HL-60/S4 treated with retinoic acid at 250 ng/mL for 4 days and 3 days (cell line): ENCODE measurements around the gene NDUFA6.
"Not testable (repeated sequence)": the region's sequence is repeated elsewhere in the genome, so short reads cannot be mapped to it uniquely, and the experiment has no call there.

Experiments
- in situ Hi-C: fragments of 300-500 bp; cut with MboI; formaldehyde crosslinking; loops from 2 replicates; pipeline ENCODE4 v1.7.0; 2022; ENCODE audit warnings: low sequenced_read_pairs

The NDUFA6 gene

GRCh38 chr22:42072606-42073330 is 17.8 kb downstream of the NDUFA6 start:
- in situ Hi-C loops, result no loop called here

- in situ Hi-C loops, result not testable (repeated sequence)
Measured at GRCh38 chr22:42071508-42071907, 19.1 kb downstream of the NDUFA6 start.

DNA sequence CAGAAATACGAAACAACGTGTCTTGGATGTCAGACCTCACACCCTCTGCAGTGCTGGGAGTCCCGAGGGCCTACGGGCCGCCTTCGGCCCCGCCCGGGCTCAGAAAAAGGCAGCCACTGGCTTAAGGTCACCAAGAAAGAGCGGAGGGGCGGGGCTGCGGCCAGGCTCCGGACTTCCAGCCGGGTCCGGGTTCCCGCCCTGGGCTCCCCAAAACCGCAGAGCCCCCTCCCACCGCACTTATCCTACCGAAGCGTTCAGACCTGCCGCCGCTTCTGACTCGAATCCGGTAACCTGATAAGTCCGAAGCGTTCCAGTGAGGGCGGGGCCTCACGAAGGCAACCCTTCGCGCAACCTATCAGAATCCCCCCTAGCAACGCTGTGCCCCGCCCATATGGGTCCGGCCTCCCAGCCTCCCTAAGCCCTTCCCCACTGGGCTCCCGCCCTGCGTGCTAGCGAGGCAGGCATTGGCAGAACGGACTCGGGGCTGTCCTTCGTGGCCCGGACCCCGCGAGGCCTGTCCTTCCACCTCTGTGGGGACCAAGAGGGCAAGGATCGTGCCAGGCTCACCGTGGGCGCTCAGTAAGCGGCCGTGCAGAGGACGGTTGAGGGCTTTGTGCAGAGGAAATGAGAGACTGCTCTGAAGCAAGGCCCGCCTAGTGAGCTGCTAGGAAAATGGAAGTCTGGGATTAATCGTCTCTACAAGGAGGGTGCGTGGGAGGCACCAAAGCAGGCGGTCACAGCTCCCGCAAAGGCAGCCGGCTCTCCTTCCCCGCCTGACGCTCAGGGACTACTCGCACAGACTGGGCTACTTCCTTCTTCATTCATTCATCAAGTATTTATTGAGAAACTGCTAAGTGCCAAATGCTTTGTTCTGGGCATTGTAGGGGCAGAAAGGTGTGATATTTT is 19.8 kb downstream of the NDUFA6 start, which contains the start of gene NAGA:
NAGA (minus strand) TSS at position 296 of the 906 bp plus-strand sequence. CDS start 515 bp downstream, outside the sequence.
- in situ Hi-C loops, result no loop called here

GRCh38 chr22:42069801-42070516 is 20.6 kb downstream of the NDUFA6 start:
- in situ Hi-C loops, result no loop called here

- in situ Hi-C loops, result no loop called here
Measured at GRCh38 chr22:42068291-42068690, 22.3 kb downstream of the NDUFA6 start.

- in situ Hi-C loops, result no loop called here
Measured at GRCh38 chr22:42067671-42068251, 22.8 kb downstream of the NDUFA6 start.

DNA sequence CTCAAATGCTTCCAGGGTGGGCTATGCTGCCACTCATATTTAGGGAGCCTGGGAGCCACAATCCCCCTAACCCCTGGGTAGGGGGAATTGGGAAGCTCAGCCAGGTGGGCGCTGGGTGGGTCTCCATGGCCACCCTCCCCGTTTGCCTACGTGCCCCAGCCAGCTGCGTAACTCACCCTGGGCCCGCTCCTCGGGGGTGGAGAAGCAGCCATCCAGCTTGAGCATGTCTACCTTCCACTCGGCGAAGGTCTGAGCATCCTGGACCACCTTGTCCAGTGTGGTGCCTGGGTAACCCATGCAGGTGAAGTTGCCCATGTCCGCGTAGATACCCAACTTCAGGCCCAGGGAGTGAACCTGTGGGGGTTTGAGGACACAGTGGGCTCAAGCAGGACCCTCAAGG is 23.6 kb downstream of the NDUFA6 start:
- in situ Hi-C loops, result no loop called here

- in situ Hi-C loops, result no loop called here
Measured at GRCh38 chr22:42066126-42066761, 24.3 kb downstream of the NDUFA6 start.

DNA sequence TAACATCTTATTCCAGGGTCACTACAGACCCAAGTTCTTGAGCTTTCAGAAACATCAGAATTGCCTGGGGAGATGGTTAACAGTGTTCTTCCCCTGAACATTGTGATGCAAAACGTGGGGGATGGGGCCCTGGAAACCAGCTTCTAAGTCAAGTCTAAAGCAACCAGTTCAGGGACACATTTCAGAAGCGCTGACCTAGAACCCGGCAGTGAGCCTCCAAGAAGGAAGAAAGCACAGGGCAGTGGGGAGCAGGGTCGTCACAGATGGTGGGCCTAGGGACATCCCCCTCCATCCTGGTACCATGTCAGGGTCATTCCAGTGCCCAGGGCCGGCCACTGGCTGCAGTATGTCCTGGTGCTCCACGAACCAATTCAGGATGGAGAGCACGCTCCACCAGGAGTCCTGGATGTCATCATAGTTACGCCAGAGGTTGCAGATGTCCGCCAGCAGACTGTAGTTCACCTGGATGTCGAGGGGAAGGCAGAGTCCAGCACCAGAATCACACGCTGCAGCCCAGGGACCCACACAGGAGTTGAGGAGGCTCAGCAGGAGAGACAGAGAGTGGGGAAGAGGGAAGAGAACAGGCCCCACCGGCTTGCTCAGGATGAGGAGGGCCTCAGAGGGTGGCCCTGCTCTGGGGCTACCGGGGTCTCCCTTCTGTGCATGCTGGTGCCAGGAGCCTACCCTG is 25.0 kb downstream of the NDUFA6 start:
- in situ Hi-C loops, result no loop called here

GRCh38 chr22:42064629-42065028 is 25.9 kb downstream of the NDUFA6 start:
- in situ Hi-C loops, result no loop called here

GRCh38 chr22:42062506-42063170 is 27.9 kb downstream of the NDUFA6 start:
- in situ Hi-C loops, result no loop called here

DNA sequence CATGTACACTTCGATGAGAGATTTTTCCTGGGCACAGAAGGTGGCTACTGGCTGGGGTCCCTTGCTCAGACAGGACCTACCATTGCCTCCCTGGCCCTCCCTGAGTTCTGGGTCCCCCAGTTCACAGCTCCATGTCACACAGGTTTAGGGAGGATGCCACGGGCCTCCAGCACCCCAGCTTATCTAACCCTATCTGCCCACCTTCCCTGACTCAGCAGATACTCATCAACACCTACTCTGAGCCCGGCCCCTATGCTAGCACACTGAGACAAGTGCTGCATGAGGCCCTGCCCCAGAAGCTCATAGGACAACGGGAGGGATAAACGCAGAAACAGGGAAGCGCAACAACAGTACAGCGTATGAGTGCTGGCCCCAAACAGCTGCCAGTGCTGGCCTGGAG is 29.5 kb downstream of the NDUFA6 start:
- in situ Hi-C loops, result no loop called here

- in situ Hi-C loops, result no loop called here
Measured at GRCh38 chr22:42060489-42060888, 30.1 kb downstream of the NDUFA6 start.

GRCh38 chr22:42056757-42057511 is 33.6 kb downstream of the NDUFA6 start:
- in situ Hi-C loops, result no loop called here

DNA sequence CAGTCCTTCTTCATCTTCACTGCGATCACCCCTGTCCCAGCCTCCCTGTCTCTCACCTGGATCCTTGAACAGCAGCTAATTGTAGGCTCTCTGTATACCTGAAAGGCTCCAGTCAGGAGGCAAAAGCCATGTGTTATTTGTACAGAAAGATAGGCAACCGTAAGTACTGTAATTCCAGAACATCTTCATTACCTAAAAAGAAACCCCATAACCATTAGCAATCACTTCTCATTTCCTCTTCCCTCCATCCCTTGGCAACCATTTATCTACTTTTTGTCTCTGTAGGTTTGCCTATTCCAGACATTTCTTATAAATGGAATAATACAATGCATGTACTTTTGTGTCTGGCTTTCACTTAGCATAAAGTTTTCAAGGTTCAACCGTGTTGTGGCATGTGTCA is 37.8 kb downstream of the NDUFA6 start:
- in situ Hi-C loops, result no loop called here

DNA sequence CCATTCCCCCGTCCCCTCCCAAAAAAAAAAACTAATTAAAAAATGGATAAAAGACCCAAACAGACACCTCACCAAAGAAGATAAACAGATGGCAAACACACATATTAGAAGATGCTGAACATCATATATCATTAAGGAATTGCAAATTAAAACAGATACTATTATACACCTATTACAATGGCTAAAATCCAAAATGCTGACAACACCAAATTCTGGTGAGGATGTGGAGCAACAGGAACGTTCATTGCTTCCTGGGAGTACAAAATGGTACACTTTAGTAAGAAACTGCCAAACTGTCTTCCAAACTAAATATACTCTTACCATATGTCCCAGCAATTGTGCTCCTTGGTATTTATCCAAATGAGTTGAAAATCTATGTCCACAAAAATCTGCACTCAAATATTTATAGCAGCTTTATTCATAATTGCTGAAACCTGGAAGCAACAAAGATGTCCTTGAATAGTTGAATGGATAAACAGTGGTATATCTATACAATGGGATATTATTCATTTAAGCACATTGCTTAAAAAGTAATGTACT is 39.9 kb downstream of the NDUFA6 start:
- in situ Hi-C loops, result no loop called here

GRCh38 chr22:42041784-42042183 is 48.8 kb downstream of the NDUFA6 start:
- in situ Hi-C loops, result no loop called here

DNA sequence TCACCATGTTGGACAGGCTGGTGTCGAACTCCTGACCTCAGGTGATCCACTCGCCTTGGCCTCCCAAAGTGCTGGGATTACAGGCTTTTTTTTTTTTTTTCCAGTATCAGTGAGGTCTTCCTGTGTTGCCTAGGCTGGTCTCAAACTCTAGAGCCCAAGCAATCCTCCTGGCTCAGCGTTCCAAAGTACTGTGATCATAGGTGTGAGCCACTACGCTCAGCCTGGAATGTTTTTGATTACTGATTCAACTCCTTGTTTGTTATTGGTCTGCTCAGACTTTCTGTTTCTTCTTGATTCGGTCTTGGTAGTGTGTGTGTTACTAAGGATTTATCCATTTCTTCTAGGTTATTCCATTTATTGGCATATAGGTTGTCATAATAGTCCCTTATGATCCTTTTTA is 51.3 kb downstream of the NDUFA6 start:
- in situ Hi-C loops, result no loop called here
